ENCODE measurements around the gene DNM3.
A peak's percentile ranks its signal among the peaks of the same experiment; 100 is the strongest.

Gene DNM3

GRCh38 chr1:172391976-172392375 lies 550.7 kb downstream of the DNM3 start:
- DNase-seq (ENCODE audit: low read depth, low spot score): no peak

DNA sequence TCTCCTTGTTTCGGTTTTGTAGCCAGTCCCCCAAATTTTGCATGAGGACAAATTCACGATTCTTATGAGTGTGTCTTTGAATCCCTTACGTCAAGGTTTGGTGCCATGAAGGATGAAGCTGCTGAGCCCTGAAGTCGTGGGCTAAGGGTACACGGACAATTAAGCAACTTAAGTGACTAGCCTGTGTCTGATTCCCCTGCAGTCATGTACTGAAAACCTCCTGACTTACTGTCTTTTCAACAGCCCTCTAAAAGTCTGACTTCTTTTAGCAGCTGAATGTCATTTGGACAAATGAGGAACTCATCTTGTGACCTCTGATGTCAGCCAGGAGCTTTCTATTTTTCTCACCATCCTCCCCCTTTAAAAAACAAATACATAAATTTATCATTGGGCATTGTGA lies 552.1 kb downstream of the DNM3 start:
- no peak for DNase-seq (ENCODE audit: low read depth, low spot score)

DNA sequence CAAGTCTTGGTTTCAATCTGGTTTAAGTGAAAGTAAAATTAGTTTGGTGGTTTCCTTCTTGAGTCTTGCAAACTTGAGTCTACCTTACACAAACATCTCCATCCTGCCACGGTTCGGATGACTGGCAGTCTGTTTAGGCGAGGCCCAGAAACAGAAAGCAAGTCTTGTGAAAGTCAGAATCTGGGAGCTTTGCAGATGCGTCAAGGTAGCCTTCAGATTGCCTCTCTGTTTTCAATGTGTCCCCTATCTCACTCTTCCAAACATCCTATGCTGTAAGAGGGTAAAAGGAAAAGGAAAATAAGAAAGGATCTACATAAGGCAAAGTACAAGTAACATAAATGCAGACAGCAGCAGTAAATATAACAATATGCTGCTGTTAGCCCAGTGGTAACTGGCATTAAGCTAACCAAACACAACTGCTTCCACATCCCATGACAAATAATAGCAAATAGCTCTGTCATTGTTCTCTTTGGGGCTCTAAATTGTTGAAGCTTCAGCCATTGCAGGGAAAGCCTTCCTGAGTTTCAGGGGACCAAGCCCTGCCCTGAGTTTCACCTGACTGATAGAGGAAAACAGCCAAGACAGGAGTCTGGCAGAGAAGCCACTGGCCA lies 552.9 kb downstream of the DNM3 start:
- no peak for DNase-seq (ENCODE audit: low read depth, low spot score)

GRCh38 chr1:172394811-172395210 lies 553.5 kb downstream of the DNM3 start:
- DNase-seq (ENCODE audit: low read depth, low spot score): no peak

DNA sequence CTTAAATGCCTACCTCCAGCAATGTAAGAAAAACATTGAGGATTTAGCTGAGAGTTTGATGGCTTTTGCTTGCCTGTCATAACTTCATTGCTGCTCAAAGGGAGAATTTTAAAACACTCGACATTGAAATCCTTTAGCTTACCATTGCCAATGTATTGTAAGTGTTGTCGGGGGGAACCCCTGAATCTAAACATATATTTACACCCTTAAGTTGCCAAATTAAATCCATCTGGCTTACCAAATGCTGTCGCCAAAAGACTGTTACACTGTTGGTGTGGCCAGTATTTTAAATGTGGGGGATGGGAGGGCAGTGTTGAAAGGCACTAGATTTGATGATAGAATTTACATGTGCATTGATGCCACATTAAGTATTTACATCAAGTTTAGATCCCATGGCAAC lies 554.3 kb downstream of the DNM3 start:
- DNase-seq (ENCODE audit: low read depth, low spot score): no peak

DNA sequence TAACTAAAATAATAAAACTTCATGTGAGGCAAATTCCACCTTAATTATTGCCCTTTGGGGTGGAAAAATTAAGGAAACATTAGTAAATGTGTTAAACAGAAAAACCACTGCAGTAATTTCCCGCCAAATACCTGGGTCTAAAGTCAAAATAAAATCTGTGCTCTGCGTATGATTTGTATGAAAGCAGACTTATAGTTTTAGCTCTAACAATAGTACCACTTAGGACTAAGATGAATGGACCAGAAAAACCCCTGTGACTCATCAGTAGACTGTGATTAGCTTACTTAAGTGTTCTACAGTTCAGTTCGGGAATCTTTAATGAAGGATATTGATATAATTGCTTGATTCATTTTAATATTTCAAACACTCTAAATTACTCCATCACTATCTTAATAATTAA lies 555.9 kb downstream of the DNM3 start:
- no peak for DNase-seq (ENCODE audit: low read depth, low spot score)

GRCh38 chr1:172397633-172398032 lies 556.3 kb downstream of the DNM3 start:
- DNase-seq (ENCODE audit: low read depth, low spot score): no peak

GRCh38 chr1:172398193-172398592 lies 556.9 kb downstream of the DNM3 start:
- DNase-seq (ENCODE audit: low read depth, low spot score): no peak

DNA sequence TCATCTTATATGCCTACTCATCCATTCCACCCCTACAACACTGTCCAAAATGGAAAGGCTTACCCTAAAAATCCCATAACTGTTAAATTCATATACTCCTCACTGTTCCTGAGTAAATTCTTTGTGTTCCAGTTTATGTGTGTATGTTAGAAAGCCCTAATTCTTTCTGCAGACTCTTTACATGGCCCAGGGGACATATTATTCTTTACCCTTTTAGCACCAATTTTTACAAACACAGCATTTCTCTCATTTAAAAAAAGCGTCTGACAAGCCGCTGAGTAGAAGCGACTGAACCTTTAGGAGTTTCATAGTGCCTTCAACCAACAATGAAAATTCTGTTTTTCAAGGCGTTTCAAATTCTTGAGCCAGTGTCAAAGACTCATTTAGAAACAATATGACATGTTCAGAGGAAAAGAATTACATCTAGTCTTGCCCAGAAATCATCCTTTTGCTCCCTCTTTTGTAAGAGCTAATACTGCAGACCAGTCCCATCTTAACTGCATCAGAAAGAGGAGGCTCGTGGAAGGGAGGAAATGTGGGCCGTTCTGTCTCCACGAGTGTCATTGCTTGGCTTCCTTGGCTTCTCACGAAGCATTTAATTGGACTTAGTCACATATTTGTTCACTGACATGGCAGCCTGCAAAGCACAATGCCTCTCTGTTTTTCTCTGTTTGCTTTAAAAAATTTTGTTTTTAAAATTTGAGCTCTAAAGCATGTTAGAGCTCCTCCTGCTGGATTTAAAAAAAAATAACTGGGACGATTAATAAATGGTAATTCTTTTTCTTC lies 557.9 kb downstream of the DNM3 start:
- DNase-seq (ENCODE audit: low read depth, low spot score): peak; percentile 56

- no peak for DNase-seq (ENCODE audit: low read depth, low spot score)
These were observed 558.7 kb downstream of the DNM3 start for GRCh38 chr1:172399756-172400721.

DNA sequence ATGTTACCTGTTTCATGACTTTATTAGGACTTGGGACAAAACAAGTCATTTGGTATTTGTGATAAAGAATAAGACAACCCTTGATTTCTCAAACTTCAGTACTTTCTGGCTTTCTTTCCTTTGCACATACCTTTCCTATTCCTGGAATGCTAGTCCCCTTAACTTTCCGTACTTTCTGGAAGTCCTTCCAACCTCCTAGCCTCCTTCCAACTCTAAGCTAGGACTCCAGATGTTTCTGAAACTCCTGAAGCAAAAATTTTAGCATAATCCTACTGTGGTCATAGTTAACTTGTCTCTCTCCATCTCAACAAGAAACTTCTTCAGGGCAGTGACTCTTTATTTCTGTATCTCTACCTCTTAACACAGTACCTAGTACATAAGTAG lies 559.4 kb downstream of the DNM3 start:
- DNase-seq (ENCODE audit: low read depth, low spot score): no peak

- no peak for DNase-seq (ENCODE audit: low read depth, low spot score)
These were observed 560.2 kb downstream of the DNM3 start for GRCh38 chr1:172401477-172401876.

DNA sequence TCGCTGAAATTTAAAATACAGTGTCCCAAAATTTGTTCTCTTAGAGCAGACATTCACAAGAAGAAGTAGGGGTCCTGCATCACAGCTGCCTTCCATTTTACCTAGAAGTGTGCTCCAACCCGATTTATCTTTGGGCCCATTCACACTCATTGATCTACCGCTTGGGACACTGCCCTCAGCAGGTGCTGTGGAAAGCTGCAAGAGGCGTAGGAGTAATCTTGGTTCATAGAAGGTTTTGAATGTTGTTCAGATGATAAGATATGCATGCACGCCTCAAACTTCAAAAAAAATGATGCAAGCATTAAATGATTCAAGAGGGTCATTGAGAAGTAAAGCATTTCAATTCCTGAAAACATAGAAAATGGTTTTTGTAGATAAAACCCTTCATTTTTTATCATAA lies 560.6 kb downstream of the DNM3 start:
- no peak for DNase-seq (ENCODE audit: low read depth, low spot score)

DNA sequence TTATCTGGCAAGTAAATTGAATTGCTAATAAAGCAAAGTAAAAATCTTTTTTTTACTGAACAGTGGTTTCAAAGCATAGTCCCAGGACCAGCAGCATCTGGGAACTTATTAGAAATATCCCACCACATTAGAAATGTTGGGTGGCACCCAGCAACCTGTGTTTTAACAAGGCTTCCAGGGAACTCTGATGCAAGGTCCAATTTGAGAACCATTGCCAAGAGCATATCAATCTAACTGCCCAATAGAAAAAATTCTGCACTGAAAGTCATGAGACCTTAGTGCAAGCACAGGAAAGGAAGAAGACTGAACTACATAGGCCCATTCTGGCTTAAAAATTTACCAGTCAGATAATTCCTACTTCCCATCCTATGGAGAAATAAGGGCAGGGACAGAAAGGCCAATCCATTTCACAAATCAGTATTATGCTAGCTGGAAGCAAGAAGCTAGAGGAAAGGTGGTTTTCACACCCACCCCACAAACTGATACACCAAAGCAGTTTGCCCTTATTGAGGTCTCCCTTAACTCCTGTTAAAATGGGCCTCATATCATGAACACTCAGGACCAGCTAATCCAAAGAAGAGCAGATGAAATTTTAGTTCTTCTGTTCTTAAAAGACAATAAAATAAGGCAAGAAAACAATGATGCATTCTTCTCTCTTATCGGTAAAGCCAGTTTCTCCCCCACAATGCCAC lies 561.7 kb downstream of the DNM3 start:
- DNase-seq (ENCODE audit: low read depth, low spot score): no peak

DNA sequence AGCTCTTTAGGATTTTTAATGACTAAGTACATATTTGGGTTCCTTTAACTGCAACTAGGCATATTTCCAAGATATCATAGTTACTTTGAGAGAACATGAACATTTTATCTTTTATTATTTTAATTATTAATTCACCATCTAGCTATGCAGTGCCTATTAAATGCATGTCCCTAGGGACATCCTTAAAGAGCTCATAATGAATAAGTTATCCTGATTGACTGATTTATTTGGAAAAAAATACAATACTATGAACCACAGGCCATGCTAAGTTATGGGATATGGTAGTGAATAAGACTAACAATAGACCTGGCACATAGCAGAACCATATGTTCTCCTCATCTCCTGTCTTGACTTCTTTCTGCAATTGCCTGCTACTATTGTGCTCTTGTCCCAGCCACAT lies 562.8 kb downstream of the DNM3 start:
- no peak for DNase-seq (ENCODE audit: low read depth, low spot score)

DNA sequence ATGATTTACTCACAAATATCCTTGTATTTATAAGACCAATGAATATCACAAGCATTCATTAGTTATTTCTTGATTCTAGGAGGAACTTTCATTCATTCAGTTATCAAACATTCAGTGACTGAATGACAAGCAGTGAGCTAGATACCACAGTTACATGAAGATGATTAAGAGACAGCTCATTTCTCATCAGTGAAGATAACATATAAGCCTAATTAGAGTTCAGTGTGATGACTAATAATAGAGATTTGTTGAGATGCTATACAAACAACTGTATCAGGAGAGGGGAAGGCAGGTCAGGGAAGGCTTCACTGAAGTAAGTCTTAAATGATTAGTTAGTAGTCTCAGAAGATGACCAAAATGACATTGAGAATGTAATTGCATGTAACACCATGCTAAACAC lies 564.6 kb downstream of the DNM3 start:
- DNase-seq (ENCODE audit: low read depth, low spot score): no peak

DNA sequence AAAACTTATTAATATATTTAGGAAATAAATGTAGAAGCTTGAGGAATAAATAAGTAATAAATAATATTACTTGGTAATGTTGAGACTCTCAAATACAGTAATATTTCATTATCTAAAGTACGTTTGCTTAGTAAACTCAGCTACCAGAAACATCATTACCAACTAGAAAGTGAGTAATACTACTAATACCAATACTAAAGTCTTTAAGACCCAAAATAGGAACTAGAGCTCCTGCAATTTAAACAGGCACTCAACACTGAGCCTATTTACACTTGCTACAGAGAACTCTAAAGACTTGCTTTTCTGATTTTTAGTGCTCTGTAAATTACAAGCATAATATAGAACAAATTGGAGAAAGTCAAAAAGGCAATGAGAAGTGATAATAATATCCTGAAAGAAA lies 565.7 kb downstream of the DNM3 start:
- no peak for DNase-seq (ENCODE audit: low read depth, low spot score)

DNA sequence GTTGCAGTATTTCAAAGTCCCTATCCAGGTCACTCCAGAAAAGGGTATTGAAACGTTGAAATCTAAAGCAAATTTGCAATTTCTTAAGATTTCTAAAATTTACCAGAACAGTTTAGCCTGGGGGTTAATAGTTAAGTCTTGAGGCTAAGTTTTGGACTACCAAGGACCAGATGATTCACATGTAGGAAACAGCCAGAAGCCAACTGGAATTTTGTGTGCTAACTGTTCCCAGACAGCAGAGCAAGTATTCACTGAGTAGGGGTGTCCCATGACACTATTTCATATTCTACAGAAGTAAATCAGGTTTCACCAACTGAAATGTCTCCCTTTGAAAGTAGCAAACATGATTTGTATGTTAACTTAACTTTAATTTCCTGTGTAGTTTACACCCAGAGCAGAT lies 567.7 kb downstream of the DNM3 start:
- no peak for DNase-seq (ENCODE audit: low read depth, low spot score)

DNA sequence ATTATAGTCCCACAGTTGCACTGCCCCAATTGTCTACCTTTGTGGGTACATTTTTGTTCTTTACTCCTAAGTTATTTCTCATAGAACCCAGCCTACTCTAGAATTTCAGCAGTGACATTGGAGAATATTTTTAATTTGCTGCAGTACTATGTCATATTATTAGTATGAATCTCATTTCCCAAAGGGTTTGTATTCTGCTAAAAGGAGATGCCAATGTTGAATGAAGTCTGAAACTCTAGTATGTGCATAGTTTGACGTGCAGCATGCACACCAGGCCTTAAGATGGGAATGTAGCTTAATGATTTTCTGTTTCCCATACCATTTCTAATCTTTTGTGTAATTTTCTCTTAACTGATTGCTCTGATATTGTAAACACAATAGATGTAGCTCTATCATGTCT lies 568.7 kb downstream of the DNM3 start:
- no peak for DNase-seq (ENCODE audit: low read depth, low spot score)

- no peak for DNase-seq (ENCODE audit: low read depth, low spot score)
These were observed 570.6 kb downstream of the DNM3 start for GRCh38 chr1:172411791-172412338.

DNA sequence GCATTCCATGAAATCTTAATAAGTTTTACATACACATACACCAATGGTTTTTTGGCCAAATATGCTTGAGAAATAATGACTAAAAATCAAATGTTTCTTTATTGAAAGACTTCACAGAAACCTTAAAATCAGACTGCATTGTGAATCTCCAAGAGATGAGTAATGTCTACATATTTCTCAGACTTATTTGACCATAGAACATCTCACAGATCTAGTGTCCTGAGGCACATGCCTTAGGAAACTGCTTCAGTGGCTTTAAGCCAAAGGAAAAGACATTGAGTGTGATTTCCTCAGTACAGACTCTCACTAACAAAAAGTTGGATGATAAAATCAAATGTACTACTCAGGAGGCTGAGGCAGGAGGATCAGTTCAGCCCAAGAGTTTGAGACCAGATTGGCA lies 573.0 kb downstream of the DNM3 start:
- DNase-seq (ENCODE audit: low read depth, low spot score): no peak

Measured in smooth muscle cell of the brain vasculature (primary cell).